Epithelial cell of esophagus (primary cell): Measurements from ENCODE around the gene NIBAN1.

Experiments used
- DNase-seq: peaks from one replicate; pipeline ENCODE4 v3.0.0; 2010; ENCODE audit warnings: low read depth
- H3K4me3 ChIP-seq: 2 replicates; pipeline ENCODE4 v1.5.1; 2011; ENCODE audit warnings: mild to moderate bottlenecking, low read length, control low read depth
- CTCF ChIP-seq: IDR thresholded peaks from 2 replicates; pipeline ENCODE4 v1.5.1; 2011; ENCODE audit warnings: low read depth, mild to moderate bottlenecking, low read length, control low read depth, inconsistent platforms; ENCODE audit not compliant: insufficient read depth; ENCODE audit errors: missing control alignments

The NIBAN1 gene

GRCh38 chr1:184986250-184986649 is 11.9 kb upstream of the NIBAN1 start:
- DNase-seq, result peak; percentile 57
- TF ChIP-seq CTCF, result peak; percentile 46
- H3K4me3 ChIP-seq, result no peak overlapping the region

GRCh38 chr1:184982002-184982954 is 8.0 kb upstream of the NIBAN1 start:
- no peak overlapping the region for H3K4me3 ChIP-seq
- TF ChIP-seq CTCF, result peak; percentile 96
- peak; percentile 73 for DNase-seq

- no peak for TF ChIP-seq CTCF
- H3K4me3 ChIP-seq, result no peak overlapping the region
- DNase-seq, result no peak
Observed at GRCh38 chr1:184980726-184981125, 6.4 kb upstream of the NIBAN1 start.

- no peak for DNase-seq
- TF ChIP-seq CTCF, result no peak
- H3K4me3 ChIP-seq, result no peak overlapping the region
Observed at GRCh38 chr1:184975208-184975870, 1.0 kb upstream of the NIBAN1 start.

GRCh38 chr1:184974837-184975115 is 468 bp upstream of the NIBAN1 start:
- H3K4me3 ChIP-seq, result peak overlapping the region; percentile 66
- TF ChIP-seq CTCF, result no peak
- no peak for DNase-seq

GRCh38 chr1:184973272-184974055 is 844 bp downstream of the NIBAN1 start:
- TF ChIP-seq CTCF, result no peak
- peak; percentile 60 for DNase-seq
- peak overlapping the region; percentile 66 for H3K4me3 ChIP-seq
